GM18526 (cell line): ENCODE results near the gene SLAMF1.

ENCODE experiments used
- POLR2A ChIP-seq: IDR thresholded peaks from 3 replicates; pipeline ENCODE4 v1.6.1; 2011; ENCODE audit not compliant: insufficient read length; ENCODE audit errors: extremely low read depth

SLAMF1 gene

GRCh38 chr1:160651433-160652064 lies 4.7 kb upstream of the SLAMF1 start:
- no peak for TF ChIP-seq POLR2A

GRCh38 chr1:160647329-160647720 lies 481 bp upstream of the SLAMF1 start:
- no peak for TF ChIP-seq POLR2A

- TF ChIP-seq POLR2A: no peak
Measured at GRCh38 chr1:160646180-160646579, 664 bp downstream of the SLAMF1 start.

GRCh38 chr1:160645386-160646130 lies 1.3 kb downstream of the SLAMF1 start:
- TF ChIP-seq POLR2A: peak; percentile 33

GRCh38 chr1:160644399-160644798 lies 2.4 kb downstream of the SLAMF1 start:
- TF ChIP-seq POLR2A: no peak

- no peak for TF ChIP-seq POLR2A
Measured at GRCh38 chr1:160643138-160643537, 3.7 kb downstream of the SLAMF1 start.

GRCh38 chr1:160642281-160642644 lies 4.6 kb downstream of the SLAMF1 start:
- no peak for TF ChIP-seq POLR2A

GRCh38 chr1:160641323-160642280 lies 5.2 kb downstream of the SLAMF1 start:
- TF ChIP-seq POLR2A: peak; percentile 35

- no peak for TF ChIP-seq POLR2A
Measured at GRCh38 chr1:160640359-160641123, 6.3 kb downstream of the SLAMF1 start.

- TF ChIP-seq POLR2A: no peak
Measured at GRCh38 chr1:160639652-160640051, 7.2 kb downstream of the SLAMF1 start.

- no peak for TF ChIP-seq POLR2A
Measured at GRCh38 chr1:160638926-160639325, 7.9 kb downstream of the SLAMF1 start.

- TF ChIP-seq POLR2A: no peak
Measured at GRCh38 chr1:160638540-160638857, 8.3 kb downstream of the SLAMF1 start.

GRCh38 chr1:160637821-160638539 lies 8.9 kb downstream of the SLAMF1 start:
- TF ChIP-seq POLR2A: peak; percentile 14

GRCh38 chr1:160637065-160637464 lies 9.8 kb downstream of the SLAMF1 start:
- TF ChIP-seq POLR2A: no peak
